Kidney (tissue), 14 donors: ENCODE results near the gene CAMLG. TPM values are rescaled to one million over a fixed set of nuclear protein-coding genes. Genes with fewer than 3 reads are reported as not detected.

Experiments
- DNase-seq, 5 donors: peaks; one replicate each; pipeline ENCODE4 v3.0.0-alpha.2; 2013 to 2020
- FAIRE-seq: peaks from 2 replicates; lab custom pipeline; 2012; peaks lifted over from hg19 to GRCh38; lab: Jason Lieb, UNC
- H3K27ac ChIP-seq, 2 donors: one replicate each; pipeline ENCODE4 v1.7.0; 2013; ENCODE audit warnings: low read depth in 2 of 2, low read length in 2 of 2, inconsistent platforms in 1 of 2
- H3K27me3 ChIP-seq: one replicate; pipeline ENCODE4 v1.7.1; 2013; ENCODE audit warnings: low read length, inconsistent platforms; ENCODE audit not compliant: control insufficient read depth, insufficient read depth
- H3K36me3 ChIP-seq, 3 donors: one replicate each; pipeline versions ENCODE4 v1.7.0 to v1.7.1; 2013; ENCODE audit warnings: low read length in 3 of 3, control low read depth in 1 of 3, inconsistent platforms in 1 of 3; ENCODE audit not compliant: insufficient read depth in 3 of 3, control insufficient read depth in 2 of 3
- H3K4me1 ChIP-seq, 3 donors: one replicate each; pipeline versions ENCODE4 v1.7.0 to v1.7.1; 2013; ENCODE audit warnings: low read length in 3 of 3, inconsistent platforms in 1 of 3, low read depth in 1 of 3; ENCODE audit not compliant: control insufficient read depth in 2 of 3, insufficient read depth in 2 of 3
- H3K4me3 ChIP-seq, 3 donors: one replicate each; pipeline versions ENCODE4 v1.7.0 to v1.8.1; 2013; ENCODE audit warnings: low read length in 3 of 3, control low read depth in 1 of 3, inconsistent platforms in 1 of 3
- H3K9ac ChIP-seq, 3 donors: one replicate each; pipeline versions ENCODE4 v1.7.0 to v1.7.1; 2013; ENCODE audit warnings: low read length in 3 of 3, control low read depth in 1 of 3, inconsistent platforms in 1 of 3
- H3K9me3 ChIP-seq, 3 donors: one replicate each; pipeline versions ENCODE4 v1.7.0 to v1.7.1; 2013; ENCODE audit warnings: low read length in 3 of 3, control low read depth in 1 of 3, inconsistent platforms in 1 of 3; ENCODE audit not compliant: control insufficient read depth in 2 of 3, insufficient read depth in 1 of 3
- intact Hi-C: fragments of 100-400 bp; cut with DNase I; formaldehyde crosslinking; loops from one replicate; pipeline ENCODE4 v1.11.1; 2022
- polyA plus RNA-seq: library from polyadenylated mRNA; stranded (reverse); fragments of 350-450 nt; fragmentation: Illumina TruSeq; extraction: RNeasy Lipid Tissue Mini Kit (QIAGEN cat#74804); gene quantifications from one replicate; pipeline ENCODE4 v1.2.3, GENCODE V29; 2014; ENCODE audit warnings: low read depth, low replicate concordance; ENCODE audit not compliant: insufficient read depth
- total RNA-seq: library from RNA; stranded (reverse); fragmentation: NEBNext Ultra II Directional; extraction: Animal tissue kit (Norgen Biotek cat#: 25700); gene quantifications from one replicate; pipeline ENCODE4 v1.2.1, GENCODE V29; 2021
- TF ChIP-seq, protein P1 (sequence below): IDR thresholded peaks from 3 replicates; pipeline ENCODE4 v1.5.1; 2012; ENCODE audit warnings: mild to moderate bottlenecking, moderate library complexity, borderline replicate concordance; ENCODE audit not compliant: insufficient read depth; ENCODE audit errors: extremely low read depth
- donor health status: control.
- donor health status: control.
- donor health status: control.
- donor health status: control.
- donor health status: control.
- donor health status: DM: yes; HTN: yes; CAD: no.
- donor health status: Normal renal cell carcinoma (clear cell type).

CAMLG gene
- total and polyA plus RNA-seq, 2 donors from 2014 or later: 22.9 to 47.0 TPM

DNA sequence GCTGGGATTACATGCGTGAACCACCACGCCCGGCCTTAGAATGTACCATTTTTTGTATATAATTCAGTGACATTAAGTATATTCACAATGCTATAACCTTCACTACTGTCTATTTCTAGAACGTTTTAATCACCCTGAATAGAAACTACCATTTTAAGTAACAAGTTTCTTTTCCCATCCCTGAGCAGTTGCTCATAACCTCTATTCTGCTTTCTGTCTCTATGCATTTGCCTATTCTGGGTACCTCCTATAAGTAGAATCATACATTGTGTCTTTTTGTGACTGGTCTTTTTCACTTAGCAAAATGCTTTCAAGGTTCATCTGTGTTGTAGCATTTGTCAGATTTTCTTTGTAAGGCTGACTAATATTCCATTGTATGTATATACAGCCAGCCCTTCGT is 60.1 kb downstream of the CAMLG start:
- H3K27ac ChIP-seq: no peak overlapping the region
- H3K9me3 ChIP-seq: no peaks in the 10 kb centered on the region
- FAIRE-seq (no peak), DNase-seq (no peak)
- no peak overlapping the region for H3K4me3 ChIP-seq
- no peak overlapping the region for H3K9ac ChIP-seq
- no peaks in the 10 kb centered on the region for H3K4me1 ChIP-seq
- TF ChIP-seq, protein P1, sequence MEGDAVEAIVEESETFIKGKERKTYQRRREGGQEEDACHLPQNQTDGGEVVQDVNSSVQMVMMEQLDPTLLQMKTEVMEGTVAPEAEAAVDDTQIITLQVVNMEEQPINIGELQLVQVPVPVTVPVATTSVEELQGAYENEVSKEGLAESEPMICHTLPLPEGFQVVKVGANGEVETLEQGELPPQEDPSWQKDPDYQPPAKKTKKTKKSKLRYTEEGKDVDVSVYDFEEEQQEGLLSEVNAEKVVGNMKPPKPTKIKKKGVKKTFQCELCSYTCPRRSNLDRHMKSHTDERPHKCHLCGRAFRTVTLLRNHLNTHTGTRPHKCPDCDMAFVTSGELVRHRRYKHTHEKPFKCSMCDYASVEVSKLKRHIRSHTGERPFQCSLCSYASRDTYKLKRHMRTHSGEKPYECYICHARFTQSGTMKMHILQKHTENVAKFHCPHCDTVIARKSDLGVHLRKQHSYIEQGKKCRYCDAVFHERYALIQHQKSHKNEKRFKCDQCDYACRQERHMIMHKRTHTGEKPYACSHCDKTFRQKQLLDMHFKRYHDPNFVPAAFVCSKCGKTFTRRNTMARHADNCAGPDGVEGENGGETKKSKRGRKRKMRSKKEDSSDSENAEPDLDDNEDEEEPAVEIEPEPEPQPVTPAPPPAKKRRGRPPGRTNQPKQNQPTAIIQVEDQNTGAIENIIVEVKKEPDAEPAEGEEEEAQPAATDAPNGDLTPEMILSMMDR: no peak
- intact Hi-C loops: no loop called here
- no peaks in the 10 kb centered on the region for H3K27me3 ChIP-seq
- peaks cover 4 to 21% (median 19%) of the 10 kb centered on the region in 3 donors for H3K36me3 ChIP-seq

Other genes starting within 250 kb of the CAMLG start
- gene JADE2, start 212.9 kb upstream of the CAMLG start, total RNA-seq: 99.6 TPM
- 9.2 TPM for gene JADE2, start 212.9 kb upstream of the CAMLG start, polyA plus RNA-seq
- gene SAR1B, start 105.7 kb upstream of the CAMLG start, total RNA-seq: 57.7 TPM
- 42.0 TPM for gene SAR1B, start 105.7 kb upstream of the CAMLG start, polyA plus RNA-seq
- gene SEC24A, start 89.8 kb upstream of the CAMLG start, total RNA-seq: 21.2 TPM
- gene SEC24A, start 89.8 kb upstream of the CAMLG start, polyA plus RNA-seq: 2.8 TPM
- 39.7 TPM for gene DDX46, start 20.2 kb downstream of the CAMLG start, total RNA-seq
- 11.3 TPM for gene DDX46, start 20.2 kb downstream of the CAMLG start, polyA plus RNA-seq
- 46.1 TPM for gene C5orf24, start 107.4 kb downstream of the CAMLG start, total RNA-seq
- 18.2 TPM for gene C5orf24, start 107.4 kb downstream of the CAMLG start, polyA plus RNA-seq
- 78.0 TPM for gene TXNDC15, start 135.8 kb downstream of the CAMLG start, total RNA-seq
- 87.3 TPM for gene TXNDC15, start 135.8 kb downstream of the CAMLG start, polyA plus RNA-seq
- 19.2 TPM for gene PCBD2, start 166.6 kb downstream of the CAMLG start, total RNA-seq
- 8.4 TPM for gene PCBD2, start 166.6 kb downstream of the CAMLG start, polyA plus RNA-seq
- 1.4 TPM for gene CATSPER3, start 229.4 kb downstream of the CAMLG start, total RNA-seq
- 1.4 TPM for gene CATSPER3, start 229.4 kb downstream of the CAMLG start, polyA plus RNA-seq